RWPE1 (cell line): ENCODE results near the gene RGL2.
"Not testable (repeated sequence)": the region's sequence is repeated elsewhere in the genome, so short reads cannot be mapped to it uniquely, and the experiment has no call there.

Experiments used
- CTCF ChIA-PET: fragments of 350-600 bp; sonication (Branson Sonifier 250); formaldehyde crosslinking; extraction: SDS; loops from one replicate; lab custom pipeline; 2021; lab: Yijun Ruan, JAX
- POLR2A ChIA-PET: fragments of 400-600 bp; formaldehyde crosslinking; extraction: SDS; loops from one replicate; lab custom pipeline; 2020; ENCODE audit warnings: antibody characterized with exemption; ENCODE audit not compliant: low non-redundant PET; lab: Yijun Ruan, JAX
- DNase-seq: peaks from one replicate; pipeline ENCODE4 v3.0.0; 2012; ENCODE audit warnings: low spot score
- H3K27ac ChIP-seq: fragments of 450-650 bp; 2 replicates; pipeline ENCODE4 v1.5.1; 2017
- CTCF ChIP-seq: fragments of 450-650 bp; conservative IDR thresholded peaks from 2 replicates; pipeline ENCODE4 v1.5.1; 2017; ENCODE audit warnings: low read depth, mild to moderate bottlenecking

RGL2 gene

GRCh38 chr6:33289784-33290315 is 8.9 kb downstream of the RGL2 start:
- peak overlapping the region; percentile 76 for H3K27ac ChIP-seq
- DNase-seq = no peak
- no peak for TF ChIP-seq CTCF
- ChIA-PET POLR2A (interaction anchor here (0.6 to 2.5 kb wide), 2 partner anchors 18 to 28 kb away, joined by 3 to 10 read pairs; partner anchors contain the start of genes RPS18, VPS52 and ZBTB22), CTCF (interaction anchor here (1.0 kb wide), 1 partner anchor 13 kb away, joined by 6 read pairs; the partner anchor contains the start of gene B3GALT4)

DNA sequence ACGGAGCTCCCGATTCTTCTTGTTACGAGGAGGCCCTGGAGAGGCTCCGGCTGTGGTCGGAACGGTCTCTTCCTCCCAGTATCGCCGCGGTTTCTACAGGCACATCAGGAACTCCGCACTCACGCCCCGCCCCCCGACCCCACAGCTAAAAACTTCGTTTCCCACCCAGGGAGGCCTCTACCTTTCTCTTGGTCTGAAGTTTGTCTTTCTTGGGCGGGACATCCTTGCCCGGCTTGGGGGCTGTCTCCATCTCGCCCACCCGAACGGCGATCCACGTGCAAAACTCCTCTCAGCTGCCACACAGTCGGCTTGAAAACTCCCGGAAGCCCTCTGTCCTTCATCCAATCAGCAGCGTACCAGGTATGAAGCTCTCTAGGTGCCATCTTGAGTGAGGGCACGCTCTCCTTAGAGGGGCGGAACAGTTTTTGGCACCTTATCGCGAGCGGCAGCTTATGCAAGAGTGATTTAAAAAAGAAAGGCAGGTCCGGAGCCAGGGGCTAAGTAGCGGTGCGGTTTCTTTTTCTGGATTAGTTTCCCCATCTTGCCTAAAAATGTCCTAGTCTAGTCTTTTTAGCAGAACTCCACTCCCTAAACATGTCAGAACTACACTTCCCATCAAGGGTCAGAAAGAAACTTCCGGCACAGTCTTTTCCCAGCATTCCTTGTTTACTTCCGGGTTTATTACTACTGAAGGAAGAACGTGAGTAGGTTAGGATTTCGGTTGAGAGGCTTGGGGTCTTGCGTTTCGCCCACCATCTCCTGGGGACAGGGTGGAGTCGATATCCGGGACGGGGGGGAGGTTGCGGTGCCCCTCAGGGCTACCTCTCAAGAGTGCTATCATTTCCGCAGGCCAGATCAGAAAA is 9.6 kb downstream of the RGL2 start, which contains the start of the genes PFDN6 and WDR46:
Gene PFDN6, plus strand, starts transcription at position 681 of the 863 bp plus-strand sequence. CDS start 256 bp downstream, outside the sequence.
Gene WDR46, minus strand, starts transcription at position 319 of the 863 bp plus-strand sequence. Its CDS starts 69 bp downstream, at position 250.
- peak; percentile 96 for DNase-seq
- ChIA-PET POLR2A (interaction anchor here (0.6 to 2.5 kb wide), 4 partner anchors 8 to 28 kb away, joined by 3 to 10 read pairs (median 5); partner anchors contain the start of genes RPS18, VPS52 and ZBTB22), CTCF (interaction anchor here (0.6 to 1.2 kb wide), 4 partner anchors 9 to 129 kb away, joined by 3 to 8 read pairs (median 5); partner anchors contain the start of genes B3GALT4 and CUTA)
- no peak for TF ChIP-seq CTCF
- peak within 1 kb of the TSS; percentile 76 for H3K27ac ChIP-seq

GRCh38 chr6:33288141-33288920 is 10.4 kb downstream of the RGL2 start:
- no peak for TF ChIP-seq CTCF
- CTCF ChIA-PET = interaction anchor here (0.6 to 1.2 kb wide), 5 partner anchors 8 to 402 kb away, joined by 3 to 8 read pairs (median 4); partner anchors contain the start of genes B3GALT4 and CUTA
- peak overlapping the region; percentile 76 for H3K27ac ChIP-seq
- POLR2A ChIA-PET = interaction anchor here (0.6 to 2.5 kb wide), 3 partner anchors 9 to 16 kb away, joined by 4 to 10 read pairs (median 6); partner anchors contain the start of genes RPS18 and VPS52
- no peak for DNase-seq

- no peak for DNase-seq
- ChIA-PET POLR2A (no interaction called here), CTCF (no interaction called here)
- TF ChIP-seq CTCF = no peak
- H3K27ac ChIP-seq = no peak overlapping the region
Observed at GRCh38 chr6:33286946-33287914, 11.5 kb downstream of the RGL2 start.

- DNase-seq, H3K27ac ChIP-seq, POLR2A ChIA-PET, CTCF ChIA-PET: not testable (repeated sequence)
Observed at GRCh38 chr6:33285214-33285613, 13.5 kb downstream of the RGL2 start.
